ENCODE data around the gene NOS3. TPM values are rescaled to one million over a fixed set of nuclear protein-coding genes. Genes with fewer than 3 reads are reported as not detected.

The NOS3 gene
- total and polyA plus RNA-seq, 2 donors from 2014 or later: 9.3 to 51.7 TPM

- FAIRE-seq (no peak), DNase-seq (peak in 1 of 5 donors; percentile 73)
- no peak overlapping the region for H3K9ac ChIP-seq (ENCODE audit: low read length in 3 of 3)
- H3K27ac ChIP-seq (ENCODE audit: low read depth in 2 of 2, low read length in 2 of 2): no peak overlapping the region
- no peaks in the 10 kb centered on the region for H3K4me1 ChIP-seq (ENCODE audit: control insufficient read depth in 2 of 3, insufficient read depth in 2 of 3, low read depth in 1 of 3, low read length in 3 of 3)
- H3K9me3 ChIP-seq (ENCODE audit: control insufficient read depth in 2 of 3, insufficient read depth in 1 of 3, low read length in 3 of 3): no peaks in the 10 kb centered on the region
- no peaks in the 10 kb centered on the region for H3K27me3 ChIP-seq (ENCODE audit: control insufficient read depth, insufficient read depth, low read length)
- intact Hi-C loops (cut with DNase I): no loop called here
- H3K4me3 ChIP-seq (ENCODE audit: low read length in 3 of 3): no peak overlapping the region
- no peak for TF ChIP-seq CTCF (IDR thresholded peaks at IDR 0.05; ENCODE audit: borderline replicate concordance, extremely low read depth, insufficient read depth)
- H3K36me3 ChIP-seq (ENCODE audit: control insufficient read depth in 2 of 3, insufficient read depth in 3 of 3, low read length in 3 of 3): no peaks in the 10 kb centered on the region
Observed at GRCh38 chr7:150947241-150947745, 43.5 kb upstream of the NOS3 start.

DNA sequence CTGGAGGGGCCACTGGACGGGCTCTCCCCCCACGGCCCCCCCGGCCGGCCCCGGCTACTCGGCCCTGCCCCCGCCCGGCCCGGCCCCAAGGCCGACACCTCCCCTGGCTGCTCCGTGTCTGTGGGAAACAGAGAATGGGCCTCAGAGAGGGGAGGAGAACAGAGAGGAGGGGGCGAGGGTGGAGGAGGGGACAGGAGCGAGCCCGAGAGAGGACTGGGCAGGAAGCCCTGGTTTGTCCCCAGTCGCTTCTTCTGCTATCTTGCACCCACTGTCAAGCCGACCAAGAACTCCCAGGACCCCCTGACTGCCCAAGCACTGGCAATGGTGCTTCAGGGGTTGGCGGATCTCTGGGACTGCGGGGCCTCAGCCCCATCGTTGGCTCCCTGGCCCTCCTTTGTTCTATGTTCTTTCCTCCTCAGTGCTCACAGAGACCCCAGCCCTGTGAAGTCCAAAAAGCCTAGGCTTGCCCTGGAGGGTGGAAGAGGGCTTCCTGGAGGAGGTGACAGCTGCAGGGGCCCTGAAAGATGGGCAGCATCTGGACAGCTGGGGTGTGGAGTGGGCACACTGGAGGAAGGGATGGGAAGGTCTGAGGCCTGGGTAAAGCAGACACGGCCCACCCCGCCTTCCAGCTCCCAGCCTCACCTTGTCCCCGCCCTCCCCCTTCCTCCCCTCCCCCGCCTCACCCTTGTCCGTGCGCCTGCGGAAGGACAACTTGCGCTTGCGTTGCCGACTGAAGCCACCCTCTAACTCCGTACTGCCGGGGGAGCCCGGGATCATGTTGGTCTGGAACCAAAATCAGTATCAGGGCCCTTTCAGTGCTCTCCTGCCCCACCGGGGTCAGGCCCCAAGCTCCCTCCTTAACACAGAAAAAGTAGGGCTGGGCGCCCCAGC, 42.8 kb upstream of the NOS3 start:
- intact Hi-C loops (cut with DNase I): no loop called here
- FAIRE-seq: no peak
- H3K27me3 ChIP-seq (ENCODE audit: control insufficient read depth, insufficient read depth, low read length): no peaks in the 10 kb centered on the region
- no peaks in the 10 kb centered on the region for H3K4me1 ChIP-seq (ENCODE audit: control insufficient read depth in 2 of 3, insufficient read depth in 2 of 3, low read depth in 1 of 3, low read length in 3 of 3)
- H3K9me3 ChIP-seq (ENCODE audit: control insufficient read depth in 2 of 3, insufficient read depth in 1 of 3, low read length in 3 of 3): no peaks in the 10 kb centered on the region
- no peaks in the 10 kb centered on the region for H3K36me3 ChIP-seq (ENCODE audit: control insufficient read depth in 2 of 3, insufficient read depth in 3 of 3, low read length in 3 of 3)
- H3K27ac ChIP-seq (ENCODE audit: low read depth in 2 of 2, low read length in 2 of 2): no peak overlapping the region
- TF ChIP-seq CTCF (IDR thresholded peaks at IDR 0.05; ENCODE audit: borderline replicate concordance, extremely low read depth, insufficient read depth): no peak
- DNase-seq: peak in 2 of 5 donors; percentile 53 to 60
- H3K4me3 ChIP-seq (ENCODE audit: low read length in 3 of 3): no peak overlapping the region
- H3K9ac ChIP-seq (ENCODE audit: low read length in 3 of 3): no peak overlapping the region

DNA sequence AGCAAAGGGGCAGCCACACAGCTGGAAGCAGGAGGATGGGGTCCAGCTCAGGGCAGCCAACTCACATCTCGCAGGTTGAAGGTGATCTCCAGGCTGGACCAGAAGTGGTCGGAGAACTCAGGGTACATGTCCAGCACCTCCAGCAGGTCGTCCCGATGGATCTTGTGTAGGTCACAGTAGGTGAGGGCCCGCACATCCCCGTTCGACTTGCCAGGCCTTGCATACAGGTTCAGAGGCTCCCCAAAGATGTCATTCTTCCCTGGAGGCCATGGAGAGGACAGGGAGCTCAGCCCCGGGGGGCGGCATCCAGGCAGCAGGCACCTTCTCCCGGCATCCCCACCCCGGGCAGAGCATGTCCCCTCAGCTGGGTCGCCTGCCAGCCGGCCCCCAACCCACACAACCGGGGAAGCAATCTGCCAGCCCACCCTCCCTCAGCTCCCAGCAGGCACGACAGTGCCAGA, 42.0 kb upstream of the NOS3 start:
- no peak for TF ChIP-seq CTCF (IDR thresholded peaks at IDR 0.05; ENCODE audit: borderline replicate concordance, extremely low read depth, insufficient read depth)
- Histone ChIP-seq H3K27me3 (ENCODE audit: control insufficient read depth, insufficient read depth, low read length) (no peaks in the 10 kb centered on the region), H3K36me3 (ENCODE audit: control insufficient read depth in 2 of 3, insufficient read depth in 3 of 3, low read length in 3 of 3) (no peaks in the 10 kb centered on the region), H3K27ac (ENCODE audit: low read depth in 2 of 2, low read length in 2 of 2) (no peak overlapping the region), H3K4me3 (ENCODE audit: low read length in 3 of 3) (no peak overlapping the region), H3K4me1 (ENCODE audit: control insufficient read depth in 2 of 3, insufficient read depth in 2 of 3, low read depth in 1 of 3, low read length in 3 of 3) (no peaks in the 10 kb centered on the region), H3K9ac (ENCODE audit: low read length in 3 of 3) (no peak overlapping the region), H3K9me3 (ENCODE audit: control insufficient read depth in 2 of 3, insufficient read depth in 1 of 3, low read length in 3 of 3) (no peaks in the 10 kb centered on the region)
- intact Hi-C loops (cut with DNase I): no loop called here
- peak in 3 of 5 donors; percentile 7 to 65 (median 38) for DNase-seq
- FAIRE-seq: no peak
